Embryonic facial prominence (tissue), 1 donor: ENCODE data around the gene MIGA2.
"Not testable (repeated sequence)": the region's sequence is repeated elsewhere in the genome, so short reads cannot be mapped to it uniquely, and the experiment has no call there.

Source experiments
- DNase-seq: peaks from one replicate; pipeline ENCODE4 v3.0.0-alpha.2; 2016; ENCODE audit errors: extremely low spot score

MIGA2 gene

GRCh38 chr9:129036241-129036922, at the start of gene MIGA2:
TSS of gene MIGA2 (plus strand) at chr9:129036626. CDS start at chr9:129040595, 3,969 bp downstream.
- peak; percentile 98 for DNase-seq

- DNase-seq = no peak
Observed at GRCh38 chr9:128986671-128987070, 49.8 kb upstream of the MIGA2 start.

GRCh38 chr9:128987805-128988204, 48.6 kb upstream of the MIGA2 start:
- no peak for DNase-seq

GRCh38 chr9:128992995-128993394, 43.4 kb upstream of the MIGA2 start:
- no peak for DNase-seq

GRCh38 chr9:128995791-128996190, 40.6 kb upstream of the MIGA2 start:
- no peak for DNase-seq

- DNase-seq = no peak
Observed at GRCh38 chr9:128998462-128998861, 38.0 kb upstream of the MIGA2 start.

GRCh38 chr9:128999581-129000206, 36.7 kb upstream of the MIGA2 start:
- DNase-seq = no peak

GRCh38 chr9:129001504-129002325, 34.7 kb upstream of the MIGA2 start:
- DNase-seq = no peak

- no peak for DNase-seq
Observed at GRCh38 chr9:129002992-129003391, 33.4 kb upstream of the MIGA2 start.

- not testable (repeated sequence) for DNase-seq
Observed at GRCh38 chr9:129004173-129004572, 32.3 kb upstream of the MIGA2 start.

- DNase-seq = no peak
Observed at GRCh38 chr9:129005336-129005997, 31.0 kb upstream of the MIGA2 start.

- DNase-seq = no peak
Observed at GRCh38 chr9:129006328-129007034, 29.9 kb upstream of the MIGA2 start.

- no peak for DNase-seq
Observed at GRCh38 chr9:129007035-129007765, 29.2 kb upstream of the MIGA2 start.

- DNase-seq = no peak
Observed at GRCh38 chr9:129007766-129008468, 28.5 kb upstream of the MIGA2 start.

- DNase-seq = no peak
Observed at GRCh38 chr9:129008469-129008965, 27.9 kb upstream of the MIGA2 start.

- no peak for DNase-seq
Observed at GRCh38 chr9:129008986-129009583, 27.3 kb upstream of the MIGA2 start.

GRCh38 chr9:129009584-129010141, 26.8 kb upstream of the MIGA2 start:
- DNase-seq = no peak

- no peak for DNase-seq
Observed at GRCh38 chr9:129010267-129010975, 26.0 kb upstream of the MIGA2 start.

GRCh38 chr9:129011170-129011569, 25.3 kb upstream of the MIGA2 start:
- DNase-seq = no peak
